Measurements from ENCODE around the gene SLC39A1. TPM values are rescaled to one million over a fixed set of nuclear protein-coding genes. Genes with fewer than 3 reads are reported as not detected.
"Not testable (repeated sequence)": the region's sequence is repeated elsewhere in the genome, so short reads cannot be mapped to it uniquely, and the experiment has no call there.

Gene SLC39A1
- total RNA-seq, 1 donor from 2014 or later = 40.2 TPM

DNA sequence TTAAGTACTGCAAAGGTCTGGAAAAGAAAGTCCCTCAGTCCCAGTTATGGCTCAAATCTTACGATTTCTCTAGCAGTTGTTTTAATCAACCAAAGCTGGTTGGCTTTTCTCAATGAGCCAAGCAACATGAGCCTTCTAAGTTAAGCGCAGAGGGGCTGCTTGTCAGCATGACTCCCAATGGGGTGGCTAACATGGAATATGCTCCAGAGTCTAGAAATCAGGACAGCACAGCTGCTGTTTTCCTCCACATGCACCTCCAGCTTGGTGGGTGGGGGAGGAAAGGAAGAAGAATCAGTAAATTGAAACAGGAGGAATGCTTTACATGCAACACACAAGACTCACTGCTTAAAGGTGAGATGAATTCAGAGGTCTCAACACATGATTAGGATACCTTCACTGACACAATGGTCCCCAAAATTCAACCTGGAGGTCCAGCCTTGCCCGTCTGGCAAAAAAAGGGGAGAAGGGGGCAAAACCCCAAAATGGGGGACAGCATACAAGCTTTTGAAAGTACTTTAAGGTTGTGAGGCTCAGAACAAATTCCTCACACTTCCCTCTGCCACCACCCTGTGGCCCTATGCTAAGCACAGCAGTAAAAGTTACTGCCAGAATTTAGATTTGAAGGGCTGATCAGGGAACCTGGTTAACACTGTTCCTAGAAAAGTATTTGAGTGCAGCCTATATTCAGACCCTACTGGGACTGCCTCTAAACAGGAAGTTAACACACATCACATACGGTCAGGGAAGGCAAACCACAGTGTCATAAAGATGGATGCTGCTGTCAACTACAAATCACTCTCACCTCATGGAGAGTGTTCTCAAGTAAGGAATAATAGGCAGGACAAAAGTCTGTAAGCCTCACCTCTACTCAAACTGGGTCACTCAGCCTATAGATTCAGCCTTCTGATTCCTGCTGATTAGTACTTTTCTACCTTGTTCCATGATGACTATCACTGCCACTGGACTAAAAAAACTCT, 43.2 kb downstream of the SLC39A1 start:
- intact Hi-C loops (cut with DNase I) = loop anchor here (5.0 kb wide), 1 partner anchor 98 kb away; no protein-coding TSS in a partner anchor
- DNase-seq (ENCODE audit: low spot score) = peak; percentile 24

DNA sequence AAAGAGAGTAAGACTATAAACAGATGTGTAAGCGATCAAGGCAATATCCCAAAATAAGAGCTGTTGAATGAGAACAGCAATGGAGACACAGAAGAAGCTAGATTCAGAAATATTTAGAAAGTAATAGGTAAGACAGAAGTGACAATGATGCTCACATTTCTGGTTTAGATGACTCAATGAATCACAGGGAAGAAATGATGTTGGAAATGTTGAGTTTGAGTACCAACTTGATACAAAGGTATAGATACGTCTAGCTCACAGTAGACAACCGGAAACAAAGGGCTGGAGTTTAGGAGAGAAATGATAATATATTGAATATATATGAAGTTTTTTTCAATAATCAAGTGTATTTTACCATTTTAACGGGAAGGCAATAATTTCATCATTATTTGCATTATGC, 47.0 kb downstream of the SLC39A1 start:
- no peak for DNase-seq (ENCODE audit: low spot score)
- intact Hi-C loops (cut with DNase I) = no loop called here

GRCh38 chr1:153912349-153912748, 51.0 kb downstream of the SLC39A1 start:
- intact Hi-C loops (cut with DNase I) = no loop called here
- no peak for DNase-seq (ENCODE audit: low spot score)

DNA sequence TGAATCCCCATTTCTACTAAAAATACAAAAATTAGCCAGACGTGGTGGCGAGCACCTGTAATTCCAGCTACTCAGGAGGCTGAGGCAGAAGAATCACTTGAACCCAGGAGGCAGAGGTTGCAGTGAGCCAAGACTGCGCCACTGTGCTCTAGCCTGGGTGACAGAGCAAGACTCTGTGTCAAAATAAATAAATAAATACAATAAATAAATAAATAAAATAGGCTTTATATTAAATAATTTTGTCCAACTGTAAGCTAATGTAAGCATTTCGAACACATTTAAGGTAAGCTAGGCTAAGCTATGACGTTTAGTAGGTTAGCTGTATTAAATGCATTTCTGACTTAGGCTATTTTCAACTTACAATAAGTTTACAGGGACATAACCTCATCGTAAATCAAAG, 52.8 kb downstream of the SLC39A1 start:
- DNase-seq (ENCODE audit: low spot score) = not testable (repeated sequence)

More for the DNA sequence above, 52.8 kb downstream of the SLC39A1 start:
- intact Hi-C loops (cut with DNase I) = not testable (repeated sequence)

Small RNAs within 50 kb of the gene (microRNA-seq; reads per million reads assigned to microRNA genes)
- gene MIR6737 = not detected

Other genes with a start within 250 kb of the SLC39A1 start
- gene INTS3, start 235.5 kb downstream of the SLC39A1 start, total RNA-seq = 35.2 TPM
- gene SLC27A3, start 188.1 kb downstream of the SLC39A1 start, total RNA-seq = 9.8 TPM
- gene GATAD2B, start 40.6 kb downstream of the SLC39A1 start, total RNA-seq = 45.7 TPM
- 42.7 TPM for gene DENND4B, start 16.8 kb downstream of the SLC39A1 start, total RNA-seq
- gene CRTC2, start 4.9 kb downstream of the SLC39A1 start, total RNA-seq = 20.6 TPM
- gene CREB3L4, start 4.4 kb upstream of the SLC39A1 start, total RNA-seq = 3.8 TPM
- 61.7 TPM for gene JTB, start 14.1 kb upstream of the SLC39A1 start, total RNA-seq
- gene RAB13, start 22.8 kb upstream of the SLC39A1 start, total RNA-seq = 57.3 TPM
- gene RPS27, start 27.2 kb upstream of the SLC39A1 start, total RNA-seq = 712 TPM
- 0.48 TPM for gene NUP210L, start 191.5 kb upstream of the SLC39A1 start, total RNA-seq
- 364 TPM for gene TPM3, start 228.6 kb upstream of the SLC39A1 start, total RNA-seq
- gene CFAP141, start 242.8 kb upstream of the SLC39A1 start, total RNA-seq = not detected